GM12865 (cell line): ENCODE results near the gene HTRA3.

Source experiments
- DNase-seq: peaks from one replicate; pipeline ENCODE4 v3.0.0; 2010; ENCODE audit warnings: low read depth
- H3K4me3 ChIP-seq: 2 replicates; pipeline ENCODE4 v1.5.1; 2011; ENCODE audit warnings: mild to moderate bottlenecking, low read depth, low read length, control low read depth
- CTCF ChIP-seq: IDR thresholded peaks from 2 replicates; pipeline ENCODE4 v1.5.1; 2011; ENCODE audit warnings: low read length, control low read depth, low read depth, inconsistent platforms; ENCODE audit not compliant: insufficient read depth; ENCODE audit errors: missing control alignments

Gene HTRA3

DNA sequence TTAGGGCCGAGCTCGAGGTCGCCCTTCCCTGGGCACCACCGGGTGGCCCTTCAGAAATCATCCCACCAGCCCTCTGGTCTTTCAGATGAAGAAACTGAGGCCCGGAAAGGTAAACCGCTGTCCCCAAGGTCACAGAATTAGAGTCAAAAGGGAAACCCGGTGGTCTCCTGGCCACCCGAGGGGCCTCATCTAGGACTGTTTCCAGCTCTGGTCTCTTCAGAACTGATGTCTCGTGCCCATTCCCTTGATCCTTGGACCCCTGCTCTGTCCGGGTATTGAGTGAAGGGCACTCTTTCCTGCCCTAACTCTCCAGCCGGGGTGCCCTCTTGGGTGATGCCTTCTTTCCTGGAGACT is 841 bp downstream of the HTRA3 start:
- DNase-seq: no peak
- no peak for TF ChIP-seq CTCF
- no peak overlapping the region for H3K4me3 ChIP-seq

GRCh38 chr4:8270912-8271815 is 1.6 kb downstream of the HTRA3 start:
- DNase-seq: no peak
- TF ChIP-seq CTCF: no peak
- no peak overlapping the region for H3K4me3 ChIP-seq

DNA sequence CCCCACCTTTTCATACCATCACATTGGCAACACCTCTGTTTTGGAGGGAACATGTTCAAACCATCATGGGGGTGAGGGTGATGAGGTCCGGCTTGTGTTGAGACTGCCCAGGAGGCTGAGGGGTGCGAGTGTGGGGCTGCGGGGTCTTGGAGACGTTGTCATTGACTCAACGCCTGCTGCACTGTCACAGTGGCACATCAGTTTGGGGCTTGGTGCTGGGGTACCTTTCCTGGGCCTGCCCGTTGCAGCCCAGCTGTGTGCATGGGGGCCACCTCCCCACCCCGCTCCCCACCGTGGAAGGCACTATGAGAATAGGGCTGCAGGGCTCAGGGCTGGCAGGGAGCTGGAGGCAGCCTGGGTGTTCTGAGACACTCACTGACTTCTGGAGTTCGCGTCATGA is 2.3 kb downstream of the HTRA3 start:
- DNase-seq: no peak
- H3K4me3 ChIP-seq: no peak overlapping the region
- no peak for TF ChIP-seq CTCF

DNA sequence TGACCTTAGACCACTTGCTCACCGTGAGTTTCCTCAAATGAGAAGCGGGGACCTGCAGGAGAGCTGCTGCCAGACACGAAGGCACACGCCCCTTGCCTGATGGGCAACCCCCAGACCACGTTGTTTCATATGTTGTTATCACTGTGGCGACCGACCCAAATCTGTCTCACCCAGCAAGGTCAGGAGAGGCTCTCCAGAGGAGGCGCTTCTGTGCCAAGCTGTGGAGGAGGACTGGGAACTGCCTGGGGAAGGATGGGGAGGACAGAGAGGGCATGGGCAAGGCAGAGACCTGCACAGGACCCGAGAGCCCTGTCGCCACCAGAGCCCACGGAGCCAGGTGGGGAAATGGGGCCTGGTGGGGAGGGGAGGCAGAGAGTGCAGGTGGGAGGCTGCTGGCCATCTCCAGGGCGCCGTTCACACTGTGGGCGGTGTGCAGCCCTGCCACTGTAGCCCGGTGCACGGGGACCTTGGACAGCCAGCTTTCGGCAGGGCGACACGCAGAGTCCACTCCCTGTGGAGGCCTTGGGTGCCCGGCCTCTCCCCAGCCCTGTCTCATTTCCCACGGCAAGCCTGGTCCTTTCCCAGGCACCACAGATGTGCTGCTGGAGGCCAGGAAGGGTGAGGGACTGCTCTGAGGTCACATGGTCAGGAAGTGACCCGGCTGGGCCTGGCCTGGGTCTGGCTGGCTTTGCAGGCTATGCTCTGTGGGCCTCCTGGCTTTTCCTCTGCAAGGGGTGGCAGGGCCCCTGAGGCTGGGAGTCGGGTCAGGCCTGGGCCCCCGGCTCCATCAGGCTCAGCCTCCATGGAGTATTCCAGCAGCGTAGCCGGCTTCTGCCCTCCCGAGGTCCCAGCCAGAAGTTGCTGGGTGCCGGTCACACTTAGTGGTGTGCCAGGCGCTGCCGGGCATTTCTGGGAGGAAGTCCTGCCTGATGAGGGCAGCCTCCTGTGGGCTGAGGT is 3.2 kb downstream of the HTRA3 start:
- H3K4me3 ChIP-seq: no peak overlapping the region
- DNase-seq: no peak
- TF ChIP-seq CTCF: no peak

- H3K4me3 ChIP-seq: no peak overlapping the region
- no peak for DNase-seq
- TF ChIP-seq CTCF: no peak
These were observed 3.9 kb downstream of the HTRA3 start for GRCh38 chr4:8273450-8273849.

DNA sequence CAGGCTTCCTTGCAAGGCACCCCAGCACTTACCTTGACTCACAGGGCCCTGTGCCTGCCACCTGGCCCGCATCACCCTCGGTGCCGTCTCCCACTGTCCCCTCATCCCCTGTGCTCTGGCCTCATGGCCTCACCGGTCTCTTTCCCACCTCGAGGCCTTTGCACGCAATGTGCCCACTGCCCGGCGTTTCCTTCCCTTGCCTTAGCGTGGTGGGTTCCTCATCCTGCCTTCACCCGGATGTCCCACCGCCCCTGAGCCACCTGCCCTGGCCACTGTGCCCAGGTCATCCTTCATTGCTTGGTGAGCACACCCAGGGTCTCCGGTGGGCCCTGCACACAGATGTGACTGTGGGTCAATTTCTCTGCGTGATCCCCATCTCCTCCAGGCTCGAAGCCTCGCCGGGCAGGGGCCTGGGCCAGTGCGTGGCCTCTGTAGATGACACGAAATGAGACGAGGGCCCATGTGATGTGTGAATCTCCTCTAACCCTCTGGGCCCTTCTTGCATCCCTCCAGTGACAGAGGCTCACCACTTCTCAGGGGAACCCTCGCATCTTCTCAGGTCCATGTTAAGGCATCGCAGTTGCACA is 4.6 kb downstream of the HTRA3 start:
- H3K4me3 ChIP-seq: no peak overlapping the region
- no peak for TF ChIP-seq CTCF
- no peak for DNase-seq
